Brain microvascular endothelial cell (primary cell): ENCODE results near the gene CD3G.
"Not testable (repeated sequence)": the region's sequence is repeated elsewhere in the genome, so short reads cannot be mapped to it uniquely, and the experiment has no call there.

Source experiments
- DNase-seq: peaks from one replicate; pipeline ENCODE4 v3.0.0-alpha.2; 2020
- H3K27ac ChIP-seq: fragments of 250-450 bp; sonication (Bioruptor Pico); 2 replicates; pipeline ENCODE4 v1.5.1; 2020; ENCODE audit warnings: mild to moderate bottlenecking, moderate library complexity
- H3K27me3 ChIP-seq: fragments of 250-450 bp; sonication (Bioruptor Pico); replicated peaks from 2 replicates; pipeline ENCODE4 v1.5.1; 2020; ENCODE audit warnings: mild to moderate bottlenecking
- H3K36me3 ChIP-seq: fragments of 250-450 bp; sonication (Bioruptor Pico); replicated peaks from 2 replicates; pipeline ENCODE4 v1.5.1; 2020; ENCODE audit warnings: mild to moderate bottlenecking
- H3K4me3 ChIP-seq: 2 replicates; pipeline ENCODE4 v1.5.1; 2011; ENCODE audit warnings: low read depth, mild to moderate bottlenecking, control low read depth, low read length, moderate library complexity
- CTCF ChIP-seq: IDR thresholded peaks from 2 replicates; pipeline ENCODE4 v1.5.1; 2011; ENCODE audit warnings: low read depth, mild to moderate bottlenecking, moderate library complexity, low read length, control low read depth, inconsistent platforms; ENCODE audit errors: missing control alignments
- in situ Hi-C: cut with HindIII; loops from 2 replicates; pipeline ENCODE4 v1.10.0; 2017; ENCODE audit warnings: low sequenced_read_pairs, low pct_ligation_motif_present

CD3G gene

GRCh38 chr11:118401151-118401879 lies 57.2 kb downstream of the CD3G start, which contains the start of gene ATP5MG:
TSS of gene ATP5MG (plus strand) at chr11:118401606. CDS start at chr11:118401666, 60 bp downstream.
- TF ChIP-seq CTCF = peak; percentile 31
- peak within 1 kb of the TSS; percentile 92 for H3K27ac ChIP-seq
- peak within 1 kb of the TSS; percentile 71 for H3K4me3 ChIP-seq
- H3K27me3 ChIP-seq = no peaks in the 10 kb centered on the region
- peak; percentile 89 for DNase-seq
- in situ Hi-C loops = no loop called here
- no peaks in the 10 kb centered on the region for H3K36me3 ChIP-seq

- in situ Hi-C loops = no loop called here
- Histone ChIP-seq H3K36me3 (peaks cover under 1% of the 10 kb centered on the region), H3K27ac (peak overlapping the region; percentile 92), H3K4me3 (peak overlapping the region; percentile 71), H3K27me3 (no peaks in the 10 kb centered on the region)
- DNase-seq = peak; percentile 57
- TF ChIP-seq CTCF = no peak
Measured at GRCh38 chr11:118401880-118402590, 57.9 kb downstream of the CD3G start.

- H3K27me3 ChIP-seq, H3K36me3 ChIP-seq, in situ Hi-C loops, DNase-seq: not testable (repeated sequence)
- H3K4me3 ChIP-seq = peak overlapping the region; percentile 71
- peak overlapping the region; percentile 31 for H3K27ac ChIP-seq
Measured at GRCh38 chr11:118402594-118402993, 58.5 kb downstream of the CD3G start.
